GM19023 (cell line): ENCODE data around the gene B4GALT5.
A peak's percentile ranks its signal among the peaks of the same experiment; 100 is the strongest.
"Not testable (repeated sequence)": the region's sequence is repeated elsewhere in the genome, so short reads cannot be mapped to it uniquely, and the experiment has no call there.

Experiments used
- ATAC-seq: cut with Tn5 transposase; IDR thresholded peaks from one replicate; pipeline ENCODE4 v1.9.1; 2021; ENCODE audit warnings: mild to moderate bottlenecking, moderate library complexity; ENCODE audit not compliant: unreplicated experiment

Gene B4GALT5, protein sequence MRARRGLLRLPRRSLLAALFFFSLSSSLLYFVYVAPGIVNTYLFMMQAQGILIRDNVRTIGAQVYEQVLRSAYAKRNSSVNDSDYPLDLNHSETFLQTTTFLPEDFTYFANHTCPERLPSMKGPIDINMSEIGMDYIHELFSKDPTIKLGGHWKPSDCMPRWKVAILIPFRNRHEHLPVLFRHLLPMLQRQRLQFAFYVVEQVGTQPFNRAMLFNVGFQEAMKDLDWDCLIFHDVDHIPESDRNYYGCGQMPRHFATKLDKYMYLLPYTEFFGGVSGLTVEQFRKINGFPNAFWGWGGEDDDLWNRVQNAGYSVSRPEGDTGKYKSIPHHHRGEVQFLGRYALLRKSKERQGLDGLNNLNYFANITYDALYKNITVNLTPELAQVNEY

DNA sequence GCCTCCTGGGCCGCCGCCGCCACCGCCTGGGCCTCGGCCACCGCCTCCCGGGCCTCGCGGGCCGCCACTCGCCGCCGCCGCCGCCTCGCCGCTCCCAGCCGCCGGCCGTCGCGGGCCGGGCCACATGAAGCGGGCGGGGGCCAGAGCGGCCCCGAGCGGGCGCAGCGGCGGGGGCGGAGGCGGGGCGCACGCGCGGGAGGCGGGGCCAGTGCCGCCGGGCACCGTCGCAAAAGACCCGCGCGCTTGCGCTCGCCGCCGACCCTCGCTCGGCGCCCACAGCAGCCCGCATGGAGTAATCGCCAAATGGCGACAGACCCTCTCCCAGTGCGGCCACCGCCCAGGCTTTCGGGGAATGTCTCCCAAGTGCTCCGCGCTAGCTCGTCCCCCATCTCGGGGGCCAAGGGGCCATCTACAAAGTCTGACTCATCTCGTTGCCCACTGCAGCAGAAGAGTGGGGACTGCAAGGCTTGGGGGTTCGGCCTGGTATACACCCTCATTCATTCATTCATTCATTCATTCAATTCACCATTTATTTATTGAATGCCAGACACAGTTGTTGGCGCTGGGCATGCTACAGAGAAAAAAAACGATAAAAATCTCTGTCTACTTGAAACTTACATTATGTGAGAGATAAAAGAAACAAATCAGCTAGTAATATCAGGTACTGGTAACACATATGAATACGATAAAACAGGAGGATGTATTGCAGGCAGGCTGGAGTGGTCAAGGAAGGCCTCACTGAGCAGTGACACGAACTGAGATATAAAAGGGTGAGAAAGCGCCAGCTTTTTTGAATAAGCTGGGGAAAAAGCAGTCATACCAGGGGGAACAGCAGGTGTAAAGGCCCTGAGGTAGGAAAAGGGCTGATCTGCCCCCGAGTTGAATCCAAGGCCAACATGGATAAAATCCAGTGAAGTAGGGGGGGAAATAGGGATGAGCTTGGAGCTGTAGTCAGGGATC, at the start of gene B4GALT5:
Gene B4GALT5 (minus strand): TSS at position 126 of the 960 bp plus-strand sequence. CDS start 188 bp downstream, outside the sequence.
- peak; percentile 82 for ATAC-seq

DNA sequence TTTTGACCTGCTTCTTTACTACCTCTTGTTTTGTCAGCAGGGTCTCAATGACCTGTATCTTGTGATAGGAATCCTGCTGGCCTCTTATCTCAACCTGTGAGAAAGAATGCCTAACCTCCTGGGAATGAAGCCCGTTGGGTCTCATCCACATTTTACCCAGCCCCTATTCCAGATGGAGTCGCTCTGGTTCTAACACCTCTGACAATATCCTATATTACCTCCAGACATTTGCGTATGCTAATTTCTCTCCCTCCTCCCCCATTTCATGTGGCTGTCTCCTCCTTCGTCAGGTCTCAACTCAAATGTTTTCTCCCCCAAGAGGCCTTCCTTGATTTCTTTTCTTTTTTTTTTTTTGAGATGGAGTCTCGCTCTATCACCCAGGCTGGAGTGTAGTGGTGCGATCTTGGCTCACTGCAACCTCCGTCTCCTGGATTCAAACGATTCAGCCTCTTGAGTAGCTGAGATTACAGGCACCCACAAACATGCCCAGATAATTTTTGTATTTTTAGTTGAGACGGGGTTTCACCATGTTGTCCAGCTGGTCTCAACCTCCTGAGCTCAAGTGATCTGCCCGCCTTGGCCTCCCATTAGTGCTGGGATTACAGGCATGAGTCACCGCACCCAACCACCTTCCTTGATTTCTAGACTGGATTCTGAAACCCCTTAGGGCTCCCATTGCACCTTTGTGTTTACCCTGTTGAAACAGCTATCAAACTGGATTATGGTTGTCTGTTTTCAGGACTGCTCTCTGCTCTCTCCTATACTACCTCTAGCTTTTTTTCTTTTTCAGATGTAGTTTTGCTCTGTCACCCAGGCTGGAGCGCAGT, 49.5 kb upstream of the B4GALT5 start:
- ATAC-seq = no peak

DNA sequence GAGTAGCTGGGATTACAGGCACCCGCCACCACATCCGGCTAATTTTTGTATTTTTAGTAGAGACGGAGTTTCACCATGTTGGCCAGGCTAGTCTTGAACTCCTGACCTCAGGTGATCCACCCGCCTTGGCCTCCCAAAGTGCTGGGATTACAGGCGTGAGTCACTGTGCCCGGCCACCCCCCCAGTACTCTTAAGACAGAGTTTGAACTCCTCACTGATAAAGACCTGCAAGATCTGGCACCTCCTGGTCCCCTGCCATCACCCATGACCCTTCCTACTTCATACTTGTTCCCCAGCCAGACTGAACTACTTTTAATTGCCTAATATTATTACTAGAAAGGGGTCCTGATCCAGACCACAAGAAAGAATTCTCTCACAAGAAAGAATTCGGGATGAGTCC, 48.2 kb upstream of the B4GALT5 start:
- not testable (repeated sequence) for ATAC-seq

DNA sequence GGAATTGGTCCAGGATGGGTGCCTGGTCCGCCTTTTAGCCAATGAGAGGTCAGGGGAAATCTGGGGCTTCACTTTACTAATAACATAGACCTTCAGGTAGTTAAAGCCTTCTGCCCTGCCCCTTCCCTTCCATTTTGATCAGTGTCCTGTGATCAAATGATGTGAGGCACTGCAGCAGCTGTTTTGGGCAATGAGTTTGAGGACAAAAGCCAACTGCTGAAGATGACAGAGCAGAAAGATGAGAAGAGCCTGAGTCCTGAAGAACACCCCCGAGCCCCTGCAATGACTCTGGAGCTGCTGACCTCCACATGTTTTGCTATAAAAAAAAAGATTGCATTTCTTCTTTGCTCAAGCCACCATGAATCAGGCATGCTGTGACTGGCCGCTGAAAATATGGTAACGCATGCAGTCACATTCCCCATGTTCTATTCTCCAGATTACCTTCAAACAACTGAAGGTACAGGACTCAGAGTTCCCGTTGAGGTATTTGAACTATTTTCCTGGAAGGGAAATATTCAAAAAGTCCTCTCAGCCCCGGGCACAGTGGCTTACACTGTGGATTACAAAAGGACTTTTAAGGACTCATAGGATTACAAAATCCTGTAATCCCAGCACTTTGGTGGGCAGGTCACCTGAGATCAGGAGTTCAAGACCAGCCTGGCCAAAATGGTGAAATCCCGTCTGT, 45.7 kb upstream of the B4GALT5 start:
- ATAC-seq = no peak

DNA sequence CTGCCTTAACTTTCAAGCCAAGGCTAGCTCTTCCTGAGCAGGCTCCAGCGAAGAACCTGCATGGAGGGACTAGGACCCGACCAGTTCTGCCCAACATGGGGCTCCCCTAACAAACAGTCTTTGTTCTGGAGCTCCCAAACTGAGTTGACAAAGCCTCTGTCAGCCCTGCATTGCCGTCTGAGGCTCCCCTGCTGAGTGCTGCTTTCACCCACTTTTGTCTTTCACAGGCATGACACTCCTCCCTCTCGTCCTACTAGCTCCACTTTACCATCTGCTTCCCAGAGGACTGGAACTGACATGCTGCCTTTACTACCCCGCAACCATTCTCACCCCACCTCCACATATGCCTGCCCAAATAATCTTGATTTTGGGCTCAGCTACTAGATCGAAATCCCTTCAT, 45.1 kb upstream of the B4GALT5 start:
- no peak for ATAC-seq

DNA sequence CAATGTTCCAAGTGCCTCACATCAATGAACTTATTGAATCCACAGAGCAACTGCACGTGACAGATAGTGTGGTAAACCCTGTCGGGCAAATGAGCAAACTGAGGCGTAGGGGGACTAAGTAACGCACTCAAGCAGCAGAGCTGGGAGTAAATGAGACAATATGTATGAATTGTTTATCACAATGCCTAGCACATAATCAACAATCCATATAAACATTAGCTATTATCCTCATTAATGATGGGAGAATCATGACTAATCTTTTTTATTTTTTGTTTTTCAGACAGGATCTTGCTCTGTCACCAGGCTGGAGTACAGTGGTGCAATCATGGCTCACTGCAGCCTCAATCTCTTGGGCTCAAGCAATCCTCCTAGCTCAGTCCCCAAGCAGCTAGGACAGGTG, 43.9 kb upstream of the B4GALT5 start:
- no peak for ATAC-seq

DNA sequence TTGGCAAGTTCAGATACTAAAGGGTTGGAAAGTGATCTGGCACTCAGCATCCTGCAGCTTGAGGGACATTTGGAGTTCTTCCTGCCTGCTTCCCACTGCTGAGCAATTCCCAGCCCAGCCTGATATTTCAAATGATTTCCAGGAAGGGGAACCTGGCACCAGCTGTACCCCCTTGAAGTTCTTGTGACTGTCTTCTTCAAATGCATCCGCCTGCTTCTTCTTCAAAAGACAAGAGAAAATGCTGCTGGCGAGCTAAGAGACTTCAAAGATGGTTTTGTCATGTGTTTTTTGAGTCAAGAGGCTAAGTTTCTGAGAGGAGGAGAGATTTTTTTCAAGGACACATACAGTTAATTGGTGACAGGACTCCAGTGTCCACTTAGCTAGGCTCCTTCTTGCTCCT, 42.6 kb upstream of the B4GALT5 start:
- no peak for ATAC-seq

DNA sequence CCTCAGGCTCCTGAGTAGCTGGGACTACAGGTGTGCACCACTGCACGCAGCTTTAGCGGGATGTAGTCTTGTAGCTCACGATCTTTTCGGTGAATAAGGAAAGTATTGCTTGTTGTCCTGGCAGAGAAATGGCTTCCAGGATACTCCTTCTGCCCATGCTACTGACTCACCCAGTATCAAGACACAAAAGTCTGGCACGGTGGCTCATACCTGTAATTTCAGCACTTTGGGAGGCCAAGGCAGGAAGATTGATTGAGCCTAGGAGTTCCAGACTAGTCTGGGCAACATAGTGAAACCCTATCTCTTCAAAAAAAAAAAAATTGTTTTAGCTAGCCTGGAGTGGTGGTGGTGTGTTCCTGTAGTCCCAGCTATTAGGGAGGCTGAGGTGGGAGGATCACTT, 40.9 kb upstream of the B4GALT5 start:
- no peak for ATAC-seq

DNA sequence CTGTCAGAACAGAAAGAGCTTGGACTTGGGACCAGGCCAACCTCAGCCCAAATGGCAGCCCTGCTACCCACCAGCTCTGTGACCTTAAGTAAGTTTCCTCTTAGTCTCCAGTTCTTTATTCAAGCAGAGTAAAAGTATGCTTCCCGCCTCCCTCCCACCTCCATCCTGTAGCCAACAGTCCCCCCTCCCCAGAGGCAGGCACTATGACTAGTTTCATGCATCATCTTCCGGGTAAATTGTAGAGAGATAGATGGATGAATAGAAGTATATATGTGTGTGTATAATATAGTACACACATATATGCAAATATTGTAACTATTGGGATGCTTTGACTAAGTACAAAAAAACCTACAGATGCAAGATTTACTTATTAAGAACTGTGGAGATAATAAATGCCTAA, 39.5 kb upstream of the B4GALT5 start:
- no peak for ATAC-seq

DNA sequence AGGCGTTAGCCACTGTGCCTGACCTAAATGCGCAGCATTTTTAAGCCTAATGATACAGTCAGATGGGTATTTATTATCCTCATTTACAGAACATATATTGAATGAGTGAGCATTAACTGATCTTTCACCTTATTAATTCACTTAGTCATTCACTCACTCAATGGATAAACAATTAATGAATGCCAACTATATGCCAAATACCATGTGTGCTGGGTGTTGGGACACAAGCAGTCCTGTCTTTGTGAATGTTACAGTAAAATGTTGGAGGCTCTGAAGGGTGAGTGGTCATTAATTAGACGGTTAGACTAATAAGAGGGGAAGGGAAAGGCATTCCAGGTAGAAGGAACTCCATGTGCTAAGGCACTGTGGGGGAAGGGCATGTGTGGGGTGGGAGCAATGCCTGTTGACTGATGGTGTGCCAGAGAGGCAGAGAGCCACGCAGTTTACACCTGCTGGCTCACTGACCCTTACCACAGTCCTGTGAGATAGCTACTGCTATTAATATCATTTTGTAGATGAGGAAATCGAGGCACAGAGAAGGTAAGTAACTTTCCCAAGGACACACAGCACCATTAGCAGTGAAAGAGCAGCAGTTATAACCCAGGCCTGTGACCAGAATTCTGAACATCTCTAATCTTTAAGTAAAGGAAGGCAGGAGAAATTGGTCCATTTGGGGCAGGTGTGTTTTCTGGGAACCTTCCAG, 38.7 kb upstream of the B4GALT5 start:
- ATAC-seq = no peak

DNA sequence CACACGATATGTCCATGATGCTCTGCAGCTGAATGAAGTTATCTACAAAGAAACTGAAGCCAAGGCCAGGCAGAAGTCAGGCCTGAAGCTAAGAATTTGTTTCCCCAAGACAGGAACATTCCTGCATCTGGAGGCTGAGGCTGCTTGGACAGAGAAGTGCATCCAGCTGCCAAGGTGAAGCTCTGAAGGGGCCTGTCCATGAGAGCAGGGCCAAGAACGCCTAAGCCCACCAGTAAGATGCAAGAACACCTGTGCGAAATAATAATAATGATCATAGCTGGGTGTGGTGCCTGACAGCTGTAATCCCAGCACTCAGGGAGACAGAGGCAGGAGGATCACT, 37.7 kb upstream of the B4GALT5 start:
- ATAC-seq = no peak

DNA sequence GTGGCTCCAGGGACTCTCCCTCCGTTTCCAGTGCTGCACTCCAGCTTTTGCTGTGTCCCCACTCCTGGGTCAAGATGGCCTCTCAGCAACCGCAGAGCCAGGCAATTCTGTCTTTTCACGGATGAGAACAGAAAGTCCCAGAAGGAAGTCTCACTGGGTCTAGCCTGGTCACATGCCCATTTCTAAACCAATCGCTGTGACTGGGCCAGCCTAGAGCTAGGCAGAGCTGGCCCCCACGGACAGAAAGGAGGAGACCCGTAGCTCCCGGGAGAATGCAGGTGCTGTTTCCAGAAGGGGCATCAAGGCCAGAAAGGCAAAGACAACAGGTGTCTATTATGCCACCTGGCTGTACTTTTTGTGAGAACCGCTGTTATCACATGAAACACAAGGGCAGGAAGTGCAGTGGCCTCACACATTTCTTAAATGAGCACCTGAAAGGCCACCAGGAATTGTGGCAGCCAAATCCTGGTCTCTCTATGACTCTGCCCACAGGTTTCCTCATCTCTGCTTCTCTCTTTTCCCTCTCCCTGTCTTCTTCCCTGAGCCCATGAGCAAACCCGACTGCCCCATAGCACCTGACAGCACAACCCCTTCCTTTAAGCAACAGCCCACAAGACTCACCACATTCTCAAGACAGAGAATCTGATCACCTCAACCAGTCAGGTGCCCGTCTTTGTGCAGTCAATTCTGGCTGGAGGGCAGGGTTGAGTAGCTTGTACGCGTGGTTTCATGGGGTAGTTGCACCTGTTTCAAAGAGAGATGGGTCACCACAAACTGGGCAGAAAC, 37.1 kb upstream of the B4GALT5 start:
- no peak for ATAC-seq

DNA sequence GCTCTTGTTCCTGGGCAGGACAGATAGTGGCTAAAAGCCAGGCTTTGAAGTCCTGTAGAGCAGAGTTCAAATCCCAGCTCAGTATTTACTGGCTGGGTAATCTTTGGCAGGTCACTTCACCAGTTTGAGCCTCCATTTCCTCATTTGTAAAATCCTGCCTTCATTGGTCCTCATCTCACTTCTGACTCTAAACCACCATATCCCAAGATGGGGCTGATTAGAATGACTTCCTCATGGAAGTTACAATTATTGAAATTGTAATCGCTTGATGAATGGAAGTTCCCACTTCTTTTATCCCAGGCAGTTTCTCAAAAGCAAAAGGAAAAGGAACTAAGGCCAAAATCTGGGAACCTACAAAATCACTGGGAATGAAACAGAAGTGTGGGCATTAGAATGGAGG, 35.9 kb upstream of the B4GALT5 start:
- no peak for ATAC-seq

DNA sequence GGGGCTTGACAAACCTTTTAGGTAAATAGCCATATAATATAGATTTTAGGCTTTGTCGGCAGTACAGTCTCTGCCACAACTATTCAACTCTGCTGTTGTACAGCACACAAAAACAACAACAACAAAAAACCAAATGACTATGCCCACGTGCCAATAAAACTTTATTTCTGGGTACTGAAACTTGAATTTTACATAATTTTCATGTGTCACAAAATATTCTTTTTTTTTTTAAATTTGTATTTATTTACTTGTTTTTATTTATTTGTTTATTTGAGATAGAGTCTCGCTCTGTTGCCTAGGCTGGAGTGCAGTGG, 34.8 kb upstream of the B4GALT5 start:
- no peak for ATAC-seq

DNA sequence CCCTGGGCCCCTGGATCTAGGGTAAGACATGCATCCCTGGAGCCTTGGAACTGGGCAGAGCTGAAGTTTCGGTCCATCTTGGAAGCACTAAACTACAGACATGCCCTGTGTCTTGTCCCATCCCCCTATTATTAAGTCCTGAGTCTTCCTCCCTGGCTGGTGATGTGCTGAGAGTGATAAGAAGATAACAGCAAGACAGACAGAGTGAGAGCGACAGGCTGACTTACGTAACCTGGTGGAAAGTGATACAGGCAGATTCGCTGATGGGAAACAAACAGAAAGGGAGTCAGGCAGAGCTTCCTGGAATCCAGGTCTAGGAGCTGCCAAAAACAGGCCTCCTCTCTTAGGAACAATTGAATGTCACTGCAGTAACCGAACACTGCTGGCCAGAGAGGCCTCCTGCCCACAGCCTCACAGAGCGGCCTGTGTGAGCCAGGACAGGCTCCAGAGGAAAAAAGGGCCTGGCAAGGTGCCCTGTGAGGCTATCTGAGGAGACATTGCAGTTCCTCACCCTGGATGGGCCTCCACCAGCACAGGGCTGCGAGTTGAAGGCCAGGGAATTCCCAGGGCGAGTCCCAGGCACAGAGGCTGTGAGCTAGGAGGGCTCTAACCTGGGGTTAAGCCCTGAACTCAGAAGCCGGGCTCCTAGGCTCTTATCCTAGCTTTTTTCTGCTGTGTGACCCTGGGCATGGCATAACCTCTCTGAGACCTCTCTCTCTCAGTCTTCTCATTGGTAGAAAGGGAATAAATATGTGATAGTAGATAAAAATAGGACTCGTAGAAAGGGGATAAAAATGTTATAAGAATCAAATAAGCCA, 34.2 kb upstream of the B4GALT5 start:
- ATAC-seq = no peak

DNA sequence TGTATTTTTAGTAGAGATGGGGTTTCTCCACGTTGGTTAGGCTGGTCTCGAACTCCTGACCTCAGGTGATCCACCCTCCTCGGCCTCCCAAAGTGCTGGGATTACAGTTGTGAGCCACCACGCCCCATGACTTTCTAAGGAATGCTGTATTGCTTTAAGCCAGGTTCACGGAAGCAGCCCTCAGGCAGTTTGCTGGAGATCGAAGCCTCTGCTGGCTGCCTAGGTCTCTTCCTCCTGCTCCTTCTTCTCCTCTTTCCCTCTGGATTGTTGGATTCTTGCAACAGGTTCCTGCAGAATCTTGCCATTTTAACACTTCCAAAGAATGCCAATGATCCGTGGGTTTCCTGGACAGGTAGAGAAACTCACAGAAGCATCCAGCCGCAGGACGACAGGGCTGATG, 29.3 kb upstream of the B4GALT5 start:
- no peak for ATAC-seq

DNA sequence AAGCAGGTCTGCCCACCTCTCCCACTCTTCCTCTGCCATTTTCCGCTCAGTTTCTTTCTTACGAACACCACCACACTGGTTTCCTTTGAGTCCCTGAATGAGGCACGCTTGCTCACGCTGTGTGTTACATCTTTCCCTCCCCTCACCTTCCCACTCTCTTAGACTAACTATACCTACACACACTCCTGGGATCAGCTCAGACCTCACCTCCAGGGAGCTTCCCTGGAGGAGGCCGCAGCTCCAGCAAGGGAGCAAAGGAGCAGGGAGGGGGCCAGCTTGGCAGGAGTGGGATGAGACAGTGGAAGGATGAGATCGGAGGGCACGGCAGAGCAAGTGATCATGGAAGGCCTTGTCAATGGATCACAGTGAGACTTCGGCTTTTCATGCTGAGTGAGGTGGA, 28.3 kb upstream of the B4GALT5 start:
- no peak for ATAC-seq

DNA sequence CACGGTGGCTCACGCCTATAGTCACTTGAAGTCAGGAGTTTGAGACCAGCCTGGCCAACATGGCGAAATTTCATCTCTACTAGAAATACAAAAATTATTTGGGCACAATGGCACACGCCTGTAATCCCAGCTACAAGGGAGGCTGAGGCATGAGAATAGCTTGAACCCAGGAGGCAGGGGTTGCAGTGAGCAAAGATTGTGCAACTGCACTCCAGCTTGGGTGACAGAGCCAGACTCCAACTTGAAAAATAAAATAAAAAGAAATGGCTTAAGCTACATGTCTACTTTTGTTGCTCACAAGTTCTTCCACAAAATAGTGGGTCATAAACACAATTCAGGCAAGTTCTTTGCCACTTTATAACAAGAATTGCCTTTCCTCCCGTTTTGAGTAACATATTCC, 27.1 kb upstream of the B4GALT5 start:
- ATAC-seq = no peak

DNA sequence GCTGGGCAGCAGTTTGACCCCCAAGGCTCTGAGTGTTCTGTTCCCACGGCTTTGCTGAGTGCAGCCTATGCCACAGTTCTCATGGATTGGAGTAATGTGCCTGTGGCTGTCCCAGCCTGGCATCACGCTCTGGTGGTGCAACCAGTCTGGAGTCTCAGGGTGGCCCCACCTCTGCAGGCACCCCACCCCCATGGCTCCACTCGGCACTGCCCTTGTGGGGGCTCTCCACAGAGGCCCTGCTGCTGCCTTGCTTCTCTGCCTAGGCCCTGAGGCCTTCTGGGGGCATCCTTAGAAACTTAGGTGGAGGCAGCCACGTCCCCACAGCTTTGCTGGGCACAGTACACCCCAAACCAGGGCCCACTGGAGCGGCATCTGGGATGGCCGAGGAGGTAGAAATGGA, 25.4 kb upstream of the B4GALT5 start:
- ATAC-seq = no peak
